Liver (tissue), 9 donors: Measurements from ENCODE around the gene NECTIN1. TPM values are rescaled to one million over a fixed set of nuclear protein-coding genes. Genes with fewer than 3 reads are reported as not detected.

ENCODE experiments used
- DNase-seq: peaks from one replicate; pipeline ENCODE4 v3.0.0-alpha.2; 2017; ENCODE audit warnings: low spot score
- H3K27ac ChIP-seq, 2 donors: one replicate each; pipeline ENCODE4 v1.7.0; 2013; ENCODE audit warnings: inconsistent platforms in 2 of 2, low read length in 2 of 2, control low read depth in 1 of 2, low read depth in 1 of 2, mild to moderate bottlenecking in 1 of 2
- H3K27me3 ChIP-seq, 4 donors: one replicate each; pipeline versions ENCODE4 v1.6.1 to v1.7.0; 2013; ENCODE audit warnings: low read length in 3 of 4, inconsistent platforms in 1 of 4, mild to moderate bottlenecking in 1 of 4, moderate library complexity in 1 of 4; ENCODE audit not compliant: control insufficient read depth in 4 of 4, insufficient read depth in 4 of 4
- H3K36me3 ChIP-seq, 4 donors: one replicate each; pipeline versions ENCODE4 v1.6.1 to v1.7.0; 2013; ENCODE audit warnings: low read length in 3 of 4, mild to moderate bottlenecking in 3 of 4, low read depth in 1 of 4, moderate library complexity in 1 of 4; ENCODE audit not compliant: control insufficient read depth in 4 of 4, insufficient read depth in 3 of 4
- H3K4me1 ChIP-seq, 4 donors: one replicate each; pipeline versions ENCODE4 v1.6.1 to v1.7.0; 2013; ENCODE audit warnings: low read length in 3 of 4, mild to moderate bottlenecking in 3 of 4, moderate library complexity in 1 of 4; ENCODE audit not compliant: control insufficient read depth in 4 of 4, insufficient read depth in 4 of 4
- H3K4me3 ChIP-seq, 3 donors: one replicate each; pipeline versions ENCODE4 v1.6.1 to v1.7.0; 2013; ENCODE audit warnings: low read length in 3 of 3, control low read depth in 1 of 3, low read depth in 1 of 3, mild to moderate bottlenecking in 1 of 3
- H3K9ac ChIP-seq, 2 donors: one replicate each; pipeline ENCODE4 v1.7.0; 2013; ENCODE audit warnings: low read length in 2 of 2, mild to moderate bottlenecking in 2 of 2, moderate library complexity in 2 of 2, control low read depth in 1 of 2, low read depth in 1 of 2
- H3K9me3 ChIP-seq, 4 donors: one replicate each; pipeline versions ENCODE4 v1.6.1 to v1.7.0; 2013; ENCODE audit warnings: low read length in 3 of 4; ENCODE audit not compliant: control insufficient read depth in 4 of 4
- EGR1 ChIP-seq, 2 donors: IDR thresholded peaks; 2 replicates each; pipeline ENCODE4 v1.6.1; 2016 to 2018; ENCODE audit warnings: antibody characterized with exemption in 2 of 2, low read depth in 2 of 2
- FOXA2 ChIP-seq: IDR thresholded peaks from 2 replicates; pipeline ENCODE4 v1.6.1; 2016; ENCODE audit warnings: antibody characterized with exemption
- GABPA ChIP-seq, 2 donors: IDR thresholded peaks in 1 of 2; conservative IDR thresholded peaks in 1 of 2; 2 replicates each; pipeline ENCODE4 v1.6.1; 2016; ENCODE audit warnings: antibody characterized with exemption in 2 of 2, mild to moderate bottlenecking in 1 of 2, moderate library complexity in 1 of 2
- HNF4A ChIP-seq, 2 donors: conservative IDR thresholded peaks; 2 replicates each; pipeline ENCODE4 v1.6.1; 2016; ENCODE audit warnings: antibody characterized with exemption in 2 of 2, mild to moderate bottlenecking in 2 of 2
- HNF4G ChIP-seq: IDR thresholded peaks from 2 replicates; pipeline ENCODE4 v1.6.1; 2016; ENCODE audit warnings: antibody characterized with exemption
- JUND ChIP-seq, 2 donors: IDR thresholded peaks; 2 replicates each; pipeline ENCODE4 v1.6.1; 2016; ENCODE audit warnings: antibody characterized with exemption in 2 of 2
- NR2F2 ChIP-seq: IDR thresholded peaks from 2 replicates; pipeline ENCODE4 v1.6.1; 2016; ENCODE audit warnings: antibody characterized with exemption
- RAD21 ChIP-seq, 2 donors: IDR thresholded peaks; 2 replicates each; pipeline ENCODE4 v1.6.1; 2016; ENCODE audit warnings: antibody characterized with exemption in 2 of 2, mild to moderate bottlenecking in 2 of 2
- RXRA ChIP-seq, 2 donors: IDR thresholded peaks; 2 replicates each; pipeline ENCODE4 v1.6.1; 2017 to 2018; ENCODE audit warnings: antibody characterized with exemption in 2 of 2, mild to moderate bottlenecking in 1 of 2
- SP1 ChIP-seq: IDR thresholded peaks from 2 replicates; pipeline ENCODE4 v1.6.1; 2018; ENCODE audit warnings: antibody characterized with exemption, mild to moderate bottlenecking
- TAF1 ChIP-seq: conservative IDR thresholded peaks from 2 replicates; pipeline ENCODE4 v1.6.1; 2016; ENCODE audit warnings: antibody characterized with exemption, mild to moderate bottlenecking
- YY1 ChIP-seq: IDR thresholded peaks from 2 replicates; pipeline ENCODE4 v1.6.1; 2016; ENCODE audit warnings: antibody characterized with exemption, mild to moderate bottlenecking
- WGBS: extraction: QIAGEN DNeasy Blood & Tissue Kit; methylation state at CpG from one replicate; pipeline ENCODE4 v1.1.7; 2013; 5-methylcytosine and 5-hydroxymethylcytosine counted together
- polyA plus RNA-seq, 2 donors: library from polyadenylated mRNA; stranded (reverse) in 1 of 2; unstranded in 1 of 2; fragments of 200-250 nt in 1 of 2; fragments of >200 nt in 1 of 2; fragmentation: Nextera tagmentation in 1 of 2; extraction: Ambion mirVana in 1 of 2; gene quantifications; one replicate each; pipeline versions ENCODE4 v1.2.1 to v1.2.3, GENCODE V29; 2013 to 2015
- total RNA-seq, 2 donors: library from RNA; depleted of rRNA; stranded (reverse); fragments of >200 nt; gene quantifications; one replicate each; pipeline ENCODE4 v1.2.3, GENCODE V29; 2014
- TF ChIP-seq, protein P1 (sequence below): fragments of 150-350 bp; IDR thresholded peaks from 2 replicates; pipeline ENCODE4 v1.5.1; 2017; ENCODE audit warnings: improper control_type of control experiment, low read depth, low read length; ENCODE audit not compliant: missing input control
- TF ChIP-seq, protein P2 (sequence below): IDR thresholded peaks from 2 replicates; pipeline ENCODE4 v1.6.1; 2016; ENCODE audit warnings: antibody characterized with exemption, mild to moderate bottlenecking
- donor health status: healthy.
- donor health status: healthy.
- donor health status: healthy.
- donor health status: healthy.
- donor health status: healthy.

The NECTIN1 gene
- total and polyA plus RNA-seq, 4 donors = 0.69 to 7.7 (median 5.0) TPM

DNA sequence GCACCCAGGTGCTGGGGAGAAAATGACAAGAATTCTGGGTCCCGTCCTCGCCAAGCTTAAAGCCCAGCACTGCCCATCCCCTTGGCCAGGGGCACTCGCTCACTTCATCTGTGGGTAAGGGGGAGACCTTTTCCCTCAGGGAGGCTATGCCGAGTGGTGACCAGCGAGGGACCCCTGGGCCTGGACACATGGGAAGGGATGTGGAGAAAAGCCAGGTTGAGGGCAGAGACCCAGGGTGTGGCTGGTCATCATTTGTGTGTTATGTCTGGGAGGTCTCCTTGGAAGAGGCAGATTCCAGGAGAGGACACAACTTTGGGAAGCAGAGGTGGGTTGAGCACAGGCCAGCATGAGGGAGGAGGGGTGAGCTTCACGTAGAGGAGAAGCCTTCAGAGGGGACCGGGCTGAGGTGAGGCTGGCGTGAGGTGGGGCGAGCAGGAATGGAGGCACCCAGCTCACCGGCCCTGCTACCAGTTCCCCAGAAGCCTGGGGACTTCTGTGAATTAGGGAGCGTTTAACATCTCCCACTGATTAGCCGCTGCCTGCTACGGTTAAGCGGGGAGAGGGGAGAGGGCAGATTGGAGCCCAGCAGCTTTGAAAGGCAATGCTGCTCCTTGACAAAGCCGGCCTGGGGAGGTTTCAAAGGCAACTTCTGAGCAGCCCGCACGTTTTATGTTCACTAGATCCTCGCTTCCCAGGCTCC is 25.8 kb upstream of the NECTIN1 start:
- TF ChIP-seq JUND (IDR thresholded peaks at IDR 0.05) (no peak), GABPA (IDR thresholded peaks at IDR 0.05 in 1 of 2, conservative IDR thresholded peaks at IDR 0.05 in 1 of 2) (no peak), SP1 (no peak), TAF1 (no peak), RAD21 (IDR thresholded peaks at IDR 0.05) (no peak), NR2F2 (no peak), FOXA2 (no peak)
- TF ChIP-seq, protein P1, sequence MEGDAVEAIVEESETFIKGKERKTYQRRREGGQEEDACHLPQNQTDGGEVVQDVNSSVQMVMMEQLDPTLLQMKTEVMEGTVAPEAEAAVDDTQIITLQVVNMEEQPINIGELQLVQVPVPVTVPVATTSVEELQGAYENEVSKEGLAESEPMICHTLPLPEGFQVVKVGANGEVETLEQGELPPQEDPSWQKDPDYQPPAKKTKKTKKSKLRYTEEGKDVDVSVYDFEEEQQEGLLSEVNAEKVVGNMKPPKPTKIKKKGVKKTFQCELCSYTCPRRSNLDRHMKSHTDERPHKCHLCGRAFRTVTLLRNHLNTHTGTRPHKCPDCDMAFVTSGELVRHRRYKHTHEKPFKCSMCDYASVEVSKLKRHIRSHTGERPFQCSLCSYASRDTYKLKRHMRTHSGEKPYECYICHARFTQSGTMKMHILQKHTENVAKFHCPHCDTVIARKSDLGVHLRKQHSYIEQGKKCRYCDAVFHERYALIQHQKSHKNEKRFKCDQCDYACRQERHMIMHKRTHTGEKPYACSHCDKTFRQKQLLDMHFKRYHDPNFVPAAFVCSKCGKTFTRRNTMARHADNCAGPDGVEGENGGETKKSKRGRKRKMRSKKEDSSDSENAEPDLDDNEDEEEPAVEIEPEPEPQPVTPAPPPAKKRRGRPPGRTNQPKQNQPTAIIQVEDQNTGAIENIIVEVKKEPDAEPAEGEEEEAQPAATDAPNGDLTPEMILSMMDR = no peak
- TF ChIP-seq, protein P2, sequence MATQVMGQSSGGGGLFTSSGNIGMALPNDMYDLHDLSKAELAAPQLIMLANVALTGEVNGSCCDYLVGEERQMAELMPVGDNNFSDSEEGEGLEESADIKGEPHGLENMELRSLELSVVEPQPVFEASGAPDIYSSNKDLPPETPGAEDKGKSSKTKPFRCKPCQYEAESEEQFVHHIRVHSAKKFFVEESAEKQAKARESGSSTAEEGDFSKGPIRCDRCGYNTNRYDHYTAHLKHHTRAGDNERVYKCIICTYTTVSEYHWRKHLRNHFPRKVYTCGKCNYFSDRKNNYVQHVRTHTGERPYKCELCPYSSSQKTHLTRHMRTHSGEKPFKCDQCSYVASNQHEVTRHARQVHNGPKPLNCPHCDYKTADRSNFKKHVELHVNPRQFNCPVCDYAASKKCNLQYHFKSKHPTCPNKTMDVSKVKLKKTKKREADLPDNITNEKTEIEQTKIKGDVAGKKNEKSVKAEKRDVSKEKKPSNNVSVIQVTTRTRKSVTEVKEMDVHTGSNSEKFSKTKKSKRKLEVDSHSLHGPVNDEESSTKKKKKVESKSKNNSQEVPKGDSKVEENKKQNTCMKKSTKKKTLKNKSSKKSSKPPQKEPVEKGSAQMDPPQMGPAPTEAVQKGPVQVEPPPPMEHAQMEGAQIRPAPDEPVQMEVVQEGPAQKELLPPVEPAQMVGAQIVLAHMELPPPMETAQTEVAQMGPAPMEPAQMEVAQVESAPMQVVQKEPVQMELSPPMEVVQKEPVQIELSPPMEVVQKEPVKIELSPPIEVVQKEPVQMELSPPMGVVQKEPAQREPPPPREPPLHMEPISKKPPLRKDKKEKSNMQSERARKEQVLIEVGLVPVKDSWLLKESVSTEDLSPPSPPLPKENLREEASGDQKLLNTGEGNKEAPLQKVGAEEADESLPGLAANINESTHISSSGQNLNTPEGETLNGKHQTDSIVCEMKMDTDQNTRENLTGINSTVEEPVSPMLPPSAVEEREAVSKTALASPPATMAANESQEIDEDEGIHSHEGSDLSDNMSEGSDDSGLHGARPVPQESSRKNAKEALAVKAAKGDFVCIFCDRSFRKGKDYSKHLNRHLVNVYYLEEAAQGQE = no peak
- H3K4me1 ChIP-seq = peaks cover 3 to 21% (median 14%) of the 10 kb centered on the region in 4 donors
- no peak for DNase-seq
- H3K9ac ChIP-seq = no peak overlapping the region
- no peak overlapping the region for H3K27ac ChIP-seq
- no peaks in the 10 kb centered on the region for H3K36me3 ChIP-seq
- no peaks in the 10 kb centered on the region for H3K27me3 ChIP-seq
- H3K9me3 ChIP-seq = no peaks in the 10 kb centered on the region
- no peak overlapping the region for H3K4me3 ChIP-seq
- WGBS = 87% methylated on average over 18 of the region's 18 CpGs

DNA sequence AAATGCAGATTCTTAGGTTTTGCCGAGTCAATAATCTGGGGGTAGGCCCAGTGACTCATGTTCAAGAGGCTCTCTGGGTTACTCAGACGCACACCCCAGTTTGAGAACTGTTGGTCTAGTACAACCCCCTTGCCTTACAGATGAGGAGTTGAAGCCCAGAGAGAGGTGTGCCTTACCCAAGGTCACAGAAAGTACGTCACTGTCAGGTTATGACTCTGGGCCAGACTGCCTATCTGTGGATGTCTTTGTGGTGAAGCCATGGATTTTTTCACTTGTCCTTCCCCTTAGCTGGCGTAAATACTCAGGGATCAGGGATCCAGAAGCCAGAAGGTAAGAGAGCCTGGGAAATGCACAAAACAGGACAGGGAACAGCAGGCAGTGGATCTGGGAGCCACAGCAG is 25.2 kb upstream of the NECTIN1 start:
- 77% methylated on average over 4 of the region's 4 CpGs for WGBS
- TF ChIP-seq HNF4G = no peak
- no peak for TF ChIP-seq RAD21 (IDR thresholded peaks at IDR 0.05)
- no peak for TF ChIP-seq SP1
- no peak for TF ChIP-seq HNF4A (conservative IDR thresholded peaks at IDR 0.05)
- no peak for TF ChIP-seq GABPA (IDR thresholded peaks at IDR 0.05 in 1 of 2, conservative IDR thresholded peaks at IDR 0.05 in 1 of 2)
- Histone ChIP-seq H3K4me1 (peaks cover 0 to 15% (median 8%) of the 10 kb centered on the region in 4 donors), H3K36me3 (no peaks in the 10 kb centered on the region), H3K9me3 (no peaks in the 10 kb centered on the region), H3K27me3 (no peaks in the 10 kb centered on the region), H3K4me3 (no peak overlapping the region), H3K27ac (no peak overlapping the region), H3K9ac (no peak overlapping the region)
- DNase-seq = no peak

DNA sequence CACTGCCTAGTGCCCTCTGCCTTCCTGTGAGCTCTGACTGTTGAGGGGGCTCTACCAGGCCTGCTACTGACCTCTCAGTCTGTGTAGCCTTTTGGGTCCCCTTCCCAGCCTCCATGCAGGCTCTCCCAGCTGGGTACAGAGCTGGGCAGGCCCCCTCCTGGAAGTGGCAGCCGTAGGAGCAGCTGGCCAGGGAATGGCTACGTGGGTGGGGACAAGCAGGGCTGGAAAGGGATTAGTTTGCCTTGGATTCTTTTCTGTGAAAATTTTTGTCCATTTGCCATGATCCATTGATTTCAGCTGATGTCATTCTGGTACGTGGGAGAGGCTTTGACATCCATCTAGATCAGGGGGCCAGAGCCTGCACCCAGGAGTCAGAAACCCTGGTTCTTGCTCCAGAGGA is 23.9 kb upstream of the NECTIN1 start:
- Histone ChIP-seq H3K27me3 (no peaks in the 10 kb centered on the region), H3K27ac (no peak overlapping the region), H3K36me3 (no peaks in the 10 kb centered on the region), H3K9me3 (no peaks in the 10 kb centered on the region), H3K4me3 (no peak overlapping the region), H3K9ac (no peak overlapping the region), H3K4me1 (peaks cover 0 to 11% (median 6%) of the 10 kb centered on the region in 4 donors)
- DNase-seq = no peak
- WGBS = 23% methylated on average over 3 of the region's 3 CpGs
- TF ChIP-seq NR2F2 (no peak), RXRA (IDR thresholded peaks at IDR 0.05) (peak in 1 of 2 donors; percentile 44), GABPA (IDR thresholded peaks at IDR 0.05 in 1 of 2, conservative IDR thresholded peaks at IDR 0.05 in 1 of 2) (no peak), EGR1 (IDR thresholded peaks at IDR 0.05; ENCODE audit: low read depth in 2 of 2) (no peak), SP1 (no peak), HNF4A (conservative IDR thresholded peaks at IDR 0.05) (peak in 1 of 2 donors; percentile 28), YY1 (no peak)
- TF ChIP-seq, protein P2 = no peak
